WTC11 (cell line): ENCODE data around the gene BHLHE23. TPM values are rescaled to one million over a fixed set of nuclear protein-coding genes. Genes with fewer than 3 reads are reported as not detected.

Experiments
- ATAC-seq: fragments of 200-7000 bp; cut with Tn5 transposase; 2 replicates; pipeline ENCODE4 v1.10.0; 2021; ENCODE audit warnings: mild to moderate bottlenecking, moderate library complexity
- CTCF ChIA-PET: fragments of 300-600 bp; sonication (Branson Sonifier 250); formaldehyde crosslinking; loops from one replicate; lab custom pipeline; 2021; ENCODE audit warnings: antibody characterized with exemption; lab: Charles Lee
- POLR2A ChIA-PET: fragments of 350-600 bp; sonication (Branson Sonifier 250); formaldehyde crosslinking; loops from one replicate; lab custom pipeline; 2021; ENCODE audit warnings: antibody characterized with exemption; lab: Charles Lee
- DNase-seq: peaks from one replicate; pipeline ENCODE4 v3.0.0; 2021; ENCODE audit warnings: low spot score
- H3K27ac Mint-ChIP-seq: 2 replicates; pipeline ENCODE4 v1.8.0; 2021; ENCODE audit warnings: mixed read lengths
- H3K27me3 Mint-ChIP-seq: 2 replicates; pipeline ENCODE4 v1.8.0; 2021; ENCODE audit warnings: low read depth, mild to moderate bottlenecking, moderate library complexity, mixed read lengths
- H3K36me3 Mint-ChIP-seq: 2 replicates; pipeline ENCODE4 v1.8.0; 2021; ENCODE audit warnings: mixed read lengths
- H3K4me1 Mint-ChIP-seq: 2 replicates; pipeline ENCODE4 v1.8.0; 2022; ENCODE audit warnings: mixed read lengths
- H3K4me3 Mint-ChIP-seq: 2 replicates; pipeline ENCODE4 v1.8.0; 2021; ENCODE audit warnings: mild to moderate bottlenecking, moderate library complexity, mixed read lengths
- H3K9me3 Mint-ChIP-seq: 2 replicates; pipeline ENCODE4 v1.8.0; 2021; ENCODE audit warnings: mixed read lengths
- ARID4B ChIP-seq: sonication (generic); formaldehyde crosslinking; IDR thresholded peaks from 2 replicates; pipeline ENCODE4 v1.8.0; 2023; ENCODE audit warnings: missing genetic modification reagents, mild to moderate bottlenecking, borderline replicate concordance
- ATF1 ChIP-seq: sonication (generic); formaldehyde crosslinking; IDR thresholded peaks from 2 replicates; pipeline ENCODE4 v1.8.1; 2023; ENCODE audit warnings: mild to moderate bottlenecking, moderate library complexity, missing genetic modification reagents
- CDX4 ChIP-seq: fragments of 250-450 bp; sonication (Bioruptor Pico); IDR thresholded peaks from 2 replicates; pipeline ENCODE4 v1.9.0; 2021; ENCODE audit warnings: moderate library complexity, mild to moderate bottlenecking, inconsistent platforms, borderline replicate concordance
- ERG ChIP-seq: fragments of 250-450 bp; sonication (Bioruptor Pico); IDR thresholded peaks from 2 replicates; pipeline ENCODE4 v1.8.0; 2021; ENCODE audit warnings: mild to moderate bottlenecking
- ESRRA ChIP-seq: sonication (generic); formaldehyde crosslinking; IDR thresholded peaks from 2 replicates; pipeline ENCODE4 v1.8.1; 2022; ENCODE audit warnings: mild to moderate bottlenecking, missing genetic modification reagents, borderline replicate concordance
- FOXP4 ChIP-seq: sonication (generic); formaldehyde crosslinking; IDR thresholded peaks from 2 replicates; pipeline ENCODE4 v1.8.0; 2022; ENCODE audit warnings: mild to moderate bottlenecking, missing genetic modification reagents
- GABPB1 ChIP-seq: sonication (generic); formaldehyde crosslinking; IDR thresholded peaks from 2 replicates; pipeline ENCODE4 v1.8.1; 2023; ENCODE audit warnings: mild to moderate bottlenecking, missing genetic modification reagents
- GRHL2 ChIP-seq: fragments of 250-450 bp; sonication (Bioruptor Pico); IDR thresholded peaks from 2 replicates; pipeline ENCODE4 v1.8.0; 2022; ENCODE audit warnings: mild to moderate bottlenecking, moderate library complexity; ENCODE audit not compliant: insufficient replicate concordance, severe bottlenecking
- HMGA2 ChIP-seq: fragments of 250-450 bp; sonication (Bioruptor Pico); IDR thresholded peaks from 2 replicates; pipeline ENCODE4 v1.4.0; 2021; ENCODE audit warnings: mild to moderate bottlenecking, moderate library complexity
- HMGXB4 ChIP-seq: sonication (generic); formaldehyde crosslinking; IDR thresholded peaks from 2 replicates; pipeline ENCODE4 v1.8.1; 2023; ENCODE audit warnings: mild to moderate bottlenecking, moderate library complexity, missing genetic modification reagents
- IRF2 ChIP-seq: sonication (generic); formaldehyde crosslinking; IDR thresholded peaks from 2 replicates; pipeline ENCODE4 v1.8.0; 2022; ENCODE audit warnings: low read depth, missing genetic modification reagents, borderline replicate concordance
- JUN ChIP-seq: sonication (generic); formaldehyde crosslinking; IDR thresholded peaks from 2 replicates; pipeline ENCODE4 v1.8.0; 2023; ENCODE audit warnings: mild to moderate bottlenecking, missing genetic modification reagents
- KAT7 ChIP-seq: sonication (generic); formaldehyde crosslinking; IDR thresholded peaks from 2 replicates; pipeline ENCODE4 v1.8.1; 2023; ENCODE audit warnings: missing genetic modification reagents, mild to moderate bottlenecking, borderline replicate concordance
- NFATC4 ChIP-seq: fragments of 250-450 bp; sonication (Bioruptor Pico); IDR thresholded peaks from 2 replicates; pipeline ENCODE4 v1.9.0; 2021; ENCODE audit warnings: mild to moderate bottlenecking
- ZNF121 ChIP-seq: sonication (generic); formaldehyde crosslinking; IDR thresholded peaks from 2 replicates; pipeline ENCODE4 v1.8.0; 2023; ENCODE audit warnings: missing genetic modification reagents
- ZNF219 ChIP-seq: sonication (generic); formaldehyde crosslinking; IDR thresholded peaks from 2 replicates; pipeline ENCODE4 v1.8.0; 2023; ENCODE audit warnings: missing genetic modification reagents, mild to moderate bottlenecking, borderline replicate concordance
- ZNF532 ChIP-seq: fragments of 250-450 bp; sonication (Bioruptor Pico); IDR thresholded peaks from 2 replicates; pipeline ENCODE4 v1.9.0; 2021; ENCODE audit warnings: mild to moderate bottlenecking, borderline replicate concordance
- total RNA-seq: library from RNA; stranded (reverse); gene quantifications from 3 replicates; pipeline ENCODE4 v1.2.3, GENCODE V29; 2021

Gene BHLHE23
- total RNA-seq, 1 experiment from 2014 or later = 1.3 TPM

GRCh38 chr20:62962891-62963613 lies 43.7 kb downstream of the BHLHE23 start:
- POLR2A ChIA-PET = no interaction called here
- H3K36me3 Mint-ChIP-seq = peaks cover 3% of the 10 kb centered on the region; the same call in 1 of the 2 replicates
- CTCF ChIA-PET = interaction anchor here (2.0 kb wide), 1 partner anchor 10 kb away, joined by 6 read pairs; no protein-coding TSS in a partner anchor
- no peaks in the 10 kb centered on the region for H3K9me3 Mint-ChIP-seq
- no peak for TF ChIP-seq ZNF121 (CRISPR knock-in tag)
- TF ChIP-seq GABPB1 (CRISPR knock-in tag) = no peak
- no peak for TF ChIP-seq ESRRA (CRISPR knock-in tag)
- TF ChIP-seq KAT7 (CRISPR knock-in tag) = no peak
- no peak for TF ChIP-seq JUN (CRISPR knock-in tag)
- TF ChIP-seq FOXP4 = no peak
- no peak for TF ChIP-seq ZNF219 (CRISPR knock-in tag)
- no peak for TF ChIP-seq ARID4B (CRISPR knock-in tag)
- TF ChIP-seq GRHL2 (CRISPR knock-in tag) = no peak
- TF ChIP-seq CDX4 (CRISPR knock-in tag) = no peak
- TF ChIP-seq ERG = no peak
- TF ChIP-seq HMGA2 (CRISPR knock-in tag) = no peak
- DNase-seq = no peak
- H3K27ac Mint-ChIP-seq = no peak overlapping the region
- no peaks in the 10 kb centered on the region for H3K27me3 Mint-ChIP-seq
- ATAC-seq = no peak
- no peaks in the 10 kb centered on the region for H3K4me1 Mint-ChIP-seq
- no peak overlapping the region for H3K4me3 Mint-ChIP-seq

- no peaks in the 10 kb centered on the region for H3K9me3 Mint-ChIP-seq
- CTCF ChIA-PET = interaction anchor here (1.3 to 1.5 kb wide), 2 partner anchors 39 to 52 kb away, joined by 3 to 5 read pairs; no protein-coding TSS in a partner anchor
- peak overlapping the region; percentile 27; the same call in 1 of the 2 replicates for H3K27ac Mint-ChIP-seq
- H3K27me3 Mint-ChIP-seq = no peaks in the 10 kb centered on the region
- POLR2A ChIA-PET = no interaction called here
- no peak overlapping the region for H3K4me3 Mint-ChIP-seq
- ATAC-seq (no peak), DNase-seq (no peak)
- peaks cover 8% of the 10 kb centered on the region; the same call in 1 of the 2 replicates for H3K36me3 Mint-ChIP-seq
- TF ChIP-seq NFATC4 (CRISPR knock-in tag) (no peak), ZNF532 (CRISPR knock-in tag) (no peak), ATF1 (CRISPR knock-in tag) (no peak), IRF2 (CRISPR knock-in tag) (no peak), HMGXB4 (CRISPR knock-in tag) (no peak)
- no peaks in the 10 kb centered on the region for H3K4me1 Mint-ChIP-seq
Observed at GRCh38 chr20:62962221-62962879, 44.4 kb downstream of the BHLHE23 start.
